ENCODE measurements around the gene IGSF21. TPM values are rescaled to one million over a fixed set of nuclear protein-coding genes. Genes with fewer than 3 reads are reported as not detected.

The IGSF21 gene
- total RNA-seq, 1 experiment from 2014 or later: 5.2 TPM

DNA sequence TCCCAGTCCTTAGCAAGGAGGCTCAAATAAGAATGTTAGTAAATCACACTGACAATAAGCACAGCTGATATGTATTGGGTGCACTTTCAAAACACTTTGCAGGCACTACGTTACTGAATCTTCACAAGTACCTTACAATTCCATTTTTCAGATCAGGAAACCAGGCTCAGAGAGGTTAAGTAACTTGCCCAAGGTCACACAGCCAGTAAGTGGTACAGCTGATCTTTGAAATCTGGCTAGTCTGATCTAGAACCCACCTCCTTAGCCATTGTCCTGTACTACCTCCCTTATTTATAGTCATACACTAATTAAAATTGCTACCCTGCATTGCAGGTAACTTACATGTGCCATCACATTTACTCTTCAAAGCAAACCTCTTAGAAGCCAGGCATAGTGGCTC is 251.0 kb downstream of the IGSF21 start:
- Histone ChIP-seq H2BK5ac (ENCODE audit: insufficient read length, low read length) (no peak overlapping the region), H2BK20ac (ENCODE audit: low read depth, low read length, poor library complexity, severe bottlenecking) (no peak overlapping the region), H3K27me3 (ENCODE audit: insufficient read depth, low read length) (no peaks in the 10 kb centered on the region), H3K23me2 (ENCODE audit: insufficient read length, low read depth, low read length, poor library complexity, severe bottlenecking) (no peaks in the 10 kb centered on the region), H4K8ac (replicated peaks; ENCODE audit: insufficient read length, low read depth, low read length) (no peak overlapping the region), H4K91ac (ENCODE audit: insufficient read length, low read depth, low read length) (no peak overlapping the region), H2AK5ac (ENCODE audit: insufficient read length, low read length) (no peak overlapping the region), H3K18ac (ENCODE audit: insufficient read length, low read depth, low read length) (no peak overlapping the region), H2BK12ac (ENCODE audit: insufficient read length, low read depth, low read length) (no peak overlapping the region), H3K79me2 (ENCODE audit: insufficient read depth, low read length) (no peaks in the 10 kb centered on the region; the same call in 1 of the 2 replicates), H3K4me2 (ENCODE audit: insufficient read depth, insufficient read length, low read length) (no peak overlapping the region), H3K4me1 (ENCODE audit: insufficient read depth, low read length) (no peaks in the 10 kb centered on the region; the same call in 1 of the 2 replicates), H3K79me1 (ENCODE audit: insufficient read depth, low read depth, low read length, poor library complexity, severe bottlenecking) (no peaks in the 10 kb centered on the region), H3K27ac (ENCODE audit: insufficient read length, low read depth, low read length) (no peak overlapping the region), H3K14ac (ENCODE audit: insufficient read depth, low read length) (no peak overlapping the region), H2BK15ac (ENCODE audit: low read depth, low read length) (no peak overlapping the region), H3T11ph (ENCODE audit: low read length) (no peak overlapping the region), H2BK120ac (ENCODE audit: low read depth, low read length, poor library complexity, severe bottlenecking) (no peak overlapping the region), H3K9ac (ENCODE audit: extremely low read depth, insufficient read length, low read length) (no peak overlapping the region), H3K23ac (ENCODE audit: insufficient read length, low read depth, low read length) (no peak overlapping the region), H4K5ac (ENCODE audit: insufficient read length, low read depth, low read length) (no peak overlapping the region), H3K56ac (ENCODE audit: insufficient read length, low read depth, low read length) (no peak overlapping the region), H2AFZ (ENCODE audit: low read length) (no peak overlapping the region), H3K9me3 (ENCODE audit: control insufficient read depth, low read depth, low read length) (no peaks in the 10 kb centered on the region), H3K4ac (ENCODE audit: low read depth, low read length) (no peak overlapping the region), H4K20me1 (ENCODE audit: control insufficient read depth, insufficient read depth, insufficient read length) (no peaks in the 10 kb centered on the region)
- H3K9me3 Mint-ChIP-seq: no peaks in the 10 kb centered on the region
- no peak overlapping the region for H3K27ac Mint-ChIP-seq
- WGBS (ENCODE audit: extremely low coverage, insufficient read length, low lambda C conversion rate): no CpG with 5 or more reads among the region's 1 CpG
- no peaks in the 10 kb centered on the region for H3K36me3 Mint-ChIP-seq (ENCODE audit: insufficient read depth in 1 of 3, low read depth in 3 of 3)
- TF ChIP-seq, protein P1, sequence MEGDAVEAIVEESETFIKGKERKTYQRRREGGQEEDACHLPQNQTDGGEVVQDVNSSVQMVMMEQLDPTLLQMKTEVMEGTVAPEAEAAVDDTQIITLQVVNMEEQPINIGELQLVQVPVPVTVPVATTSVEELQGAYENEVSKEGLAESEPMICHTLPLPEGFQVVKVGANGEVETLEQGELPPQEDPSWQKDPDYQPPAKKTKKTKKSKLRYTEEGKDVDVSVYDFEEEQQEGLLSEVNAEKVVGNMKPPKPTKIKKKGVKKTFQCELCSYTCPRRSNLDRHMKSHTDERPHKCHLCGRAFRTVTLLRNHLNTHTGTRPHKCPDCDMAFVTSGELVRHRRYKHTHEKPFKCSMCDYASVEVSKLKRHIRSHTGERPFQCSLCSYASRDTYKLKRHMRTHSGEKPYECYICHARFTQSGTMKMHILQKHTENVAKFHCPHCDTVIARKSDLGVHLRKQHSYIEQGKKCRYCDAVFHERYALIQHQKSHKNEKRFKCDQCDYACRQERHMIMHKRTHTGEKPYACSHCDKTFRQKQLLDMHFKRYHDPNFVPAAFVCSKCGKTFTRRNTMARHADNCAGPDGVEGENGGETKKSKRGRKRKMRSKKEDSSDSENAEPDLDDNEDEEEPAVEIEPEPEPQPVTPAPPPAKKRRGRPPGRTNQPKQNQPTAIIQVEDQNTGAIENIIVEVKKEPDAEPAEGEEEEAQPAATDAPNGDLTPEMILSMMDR (conservative IDR thresholded peaks at IDR 0.05): no peak
- H3K27me3 Mint-ChIP-seq (ENCODE audit: low read depth): peaks cover 6% of the 10 kb centered on the region
- no peak overlapping the region for H3K4me3 Mint-ChIP-seq
- peaks cover 25 to 34% of the 10 kb centered on the region in 2 experiments for H3K4me1 Mint-ChIP-seq
- no peak for DNase-seq

All from H9 (cell line).